ENCODE results near the gene ZNF343. TPM values are rescaled to one million over a fixed set of nuclear protein-coding genes. Genes with fewer than 3 reads are reported as not detected.
A peak's percentile ranks its signal among the peaks of the same experiment; 100 is the strongest.

The ZNF343 gene
- total and polyA plus RNA-seq, 2 donors from 2014 or later, result 7.9 to 12.1 TPM

DNA sequence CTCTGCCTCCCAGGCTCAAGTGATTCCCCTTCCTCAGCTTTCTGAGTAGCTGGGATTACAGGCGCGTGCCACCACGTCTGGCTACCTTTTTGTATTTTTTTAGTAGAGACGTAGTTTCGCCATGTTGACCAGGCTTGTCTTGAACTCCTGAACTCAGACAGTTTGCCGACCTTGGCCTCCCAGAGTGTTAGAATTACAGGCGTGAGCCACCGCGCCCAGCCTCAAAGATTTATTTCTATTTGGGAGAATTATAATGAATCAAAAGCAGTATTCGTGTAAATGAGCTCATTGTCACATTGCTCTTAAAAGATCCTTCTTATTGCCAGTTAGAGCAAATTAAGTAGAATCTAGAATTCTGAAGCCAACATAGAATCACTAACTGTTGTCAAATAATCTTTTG, 9.4 kb upstream of the ZNF343 start:
- DNase-seq (no peak), FAIRE-seq (no peak)
- peaks cover 0 to 1% (median 0%) of the 10 kb centered on the region in 3 donors for H3K9me3 ChIP-seq (ENCODE audit: control insufficient read depth in 2 of 3, insufficient read depth in 1 of 3, low read length in 3 of 3)
- no peak overlapping the region for H3K9ac ChIP-seq (ENCODE audit: low read length in 3 of 3)
- TF ChIP-seq, protein P1, sequence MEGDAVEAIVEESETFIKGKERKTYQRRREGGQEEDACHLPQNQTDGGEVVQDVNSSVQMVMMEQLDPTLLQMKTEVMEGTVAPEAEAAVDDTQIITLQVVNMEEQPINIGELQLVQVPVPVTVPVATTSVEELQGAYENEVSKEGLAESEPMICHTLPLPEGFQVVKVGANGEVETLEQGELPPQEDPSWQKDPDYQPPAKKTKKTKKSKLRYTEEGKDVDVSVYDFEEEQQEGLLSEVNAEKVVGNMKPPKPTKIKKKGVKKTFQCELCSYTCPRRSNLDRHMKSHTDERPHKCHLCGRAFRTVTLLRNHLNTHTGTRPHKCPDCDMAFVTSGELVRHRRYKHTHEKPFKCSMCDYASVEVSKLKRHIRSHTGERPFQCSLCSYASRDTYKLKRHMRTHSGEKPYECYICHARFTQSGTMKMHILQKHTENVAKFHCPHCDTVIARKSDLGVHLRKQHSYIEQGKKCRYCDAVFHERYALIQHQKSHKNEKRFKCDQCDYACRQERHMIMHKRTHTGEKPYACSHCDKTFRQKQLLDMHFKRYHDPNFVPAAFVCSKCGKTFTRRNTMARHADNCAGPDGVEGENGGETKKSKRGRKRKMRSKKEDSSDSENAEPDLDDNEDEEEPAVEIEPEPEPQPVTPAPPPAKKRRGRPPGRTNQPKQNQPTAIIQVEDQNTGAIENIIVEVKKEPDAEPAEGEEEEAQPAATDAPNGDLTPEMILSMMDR (IDR thresholded peaks at IDR 0.05; ENCODE audit: borderline replicate concordance, extremely low read depth, insufficient read depth), result no peak
- intact Hi-C loops (cut with DNase I), result no loop called here
- no peak overlapping the region for H3K27ac ChIP-seq (ENCODE audit: low read depth in 2 of 2, low read length in 2 of 2)
- H3K27me3 ChIP-seq (ENCODE audit: control insufficient read depth, insufficient read depth, low read length), result no peaks in the 10 kb centered on the region
- no peak overlapping the region for H3K4me3 ChIP-seq (ENCODE audit: low read length in 3 of 3)
- no peaks in the 10 kb centered on the region for H3K4me1 ChIP-seq (ENCODE audit: control insufficient read depth in 2 of 3, insufficient read depth in 2 of 3, low read depth in 1 of 3, low read length in 3 of 3)
- no peaks in the 10 kb centered on the region for H3K36me3 ChIP-seq (ENCODE audit: control insufficient read depth in 2 of 3, insufficient read depth in 3 of 3, low read length in 3 of 3)

DNA sequence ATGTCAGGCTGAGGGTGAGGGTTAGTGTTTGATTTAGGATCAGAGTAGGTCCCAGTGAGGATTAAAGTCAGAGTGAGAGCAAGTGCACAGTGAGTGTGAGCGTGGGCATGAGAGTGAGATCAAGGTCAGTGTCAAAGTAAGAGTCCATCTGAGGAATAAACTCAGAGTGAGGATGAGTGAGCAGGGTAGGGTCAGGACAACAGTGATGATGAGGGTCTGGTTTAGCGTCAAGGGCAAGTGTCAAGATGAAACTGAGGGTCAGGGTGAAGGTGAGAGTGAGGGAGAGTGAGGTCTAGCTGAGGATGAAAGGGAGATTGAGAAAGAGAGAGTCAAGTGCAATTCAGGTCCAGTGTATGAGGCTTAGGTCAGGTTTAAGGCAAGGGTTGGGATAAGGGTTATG, 7.7 kb upstream of the ZNF343 start:
- Histone ChIP-seq H3K9me3 (ENCODE audit: control insufficient read depth in 2 of 3, insufficient read depth in 1 of 3, low read length in 3 of 3) (peaks cover 0 to 1% (median 0%) of the 10 kb centered on the region in 3 donors), H3K9ac (ENCODE audit: low read length in 3 of 3) (no peak overlapping the region), H3K4me3 (ENCODE audit: low read length in 3 of 3) (no peak overlapping the region), H3K27ac (ENCODE audit: low read depth in 2 of 2, low read length in 2 of 2) (no peak overlapping the region), H3K4me1 (ENCODE audit: control insufficient read depth in 2 of 3, insufficient read depth in 2 of 3, low read depth in 1 of 3, low read length in 3 of 3) (no peaks in the 10 kb centered on the region), H3K36me3 (ENCODE audit: control insufficient read depth in 2 of 3, insufficient read depth in 3 of 3, low read length in 3 of 3) (no peaks in the 10 kb centered on the region), H3K27me3 (ENCODE audit: control insufficient read depth, insufficient read depth, low read length) (no peaks in the 10 kb centered on the region)
- DNase-seq (no peak), FAIRE-seq (no peak)
- TF ChIP-seq, protein P1 (IDR thresholded peaks at IDR 0.05; ENCODE audit: borderline replicate concordance, extremely low read depth, insufficient read depth), result no peak
- intact Hi-C loops (cut with DNase I), result no loop called here

DNA sequence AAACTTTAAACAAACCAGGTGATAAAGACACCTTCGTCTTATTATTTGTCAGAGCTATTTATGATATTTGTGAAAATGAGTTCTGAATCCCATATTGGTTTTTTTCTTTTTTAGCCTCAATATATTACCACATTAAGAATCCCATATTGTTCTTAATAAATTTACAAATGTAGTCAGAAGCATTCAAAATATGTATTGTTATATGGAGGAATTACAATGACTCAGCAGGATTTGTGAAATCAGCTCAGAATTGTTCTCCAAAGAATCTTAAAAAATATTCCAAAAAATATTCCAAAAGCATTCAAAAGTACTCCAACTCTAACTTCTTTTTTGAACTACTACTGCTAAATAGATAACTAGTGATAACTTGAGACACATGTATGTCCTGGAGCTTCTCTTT, 6.5 kb upstream of the ZNF343 start:
- TF ChIP-seq, protein P1 (IDR thresholded peaks at IDR 0.05; ENCODE audit: borderline replicate concordance, extremely low read depth, insufficient read depth), result no peak
- no peak overlapping the region for H3K27ac ChIP-seq (ENCODE audit: low read depth in 2 of 2, low read length in 2 of 2)
- no peak overlapping the region for H3K9ac ChIP-seq (ENCODE audit: low read length in 3 of 3)

DNA sequence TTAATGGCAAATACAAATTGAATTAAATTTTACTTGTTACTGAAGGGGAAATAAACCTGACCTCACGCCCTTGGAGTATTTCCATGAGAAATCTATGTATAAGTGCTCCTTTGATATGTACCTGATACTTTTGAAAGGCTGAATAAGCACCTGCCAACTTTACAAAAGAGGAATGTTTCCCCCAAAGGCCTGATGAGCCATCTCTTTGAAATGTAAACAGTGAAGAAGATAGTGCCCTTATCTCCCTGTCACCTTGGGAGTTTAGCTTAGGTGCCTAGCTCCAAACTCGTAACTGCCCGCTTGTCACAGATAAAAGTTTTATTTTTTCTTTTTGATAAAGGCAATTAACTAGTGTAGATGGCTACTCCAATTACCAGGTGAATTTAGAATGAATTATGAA, 1.1 kb upstream of the ZNF343 start:
- Histone ChIP-seq H3K4me3 (ENCODE audit: low read length in 3 of 3) (peak overlapping the region in 1 of 3 donors; percentile 8), H3K27ac (ENCODE audit: low read depth in 2 of 2, low read length in 2 of 2) (no peak overlapping the region), H3K9me3 (ENCODE audit: control insufficient read depth in 2 of 3, insufficient read depth in 1 of 3, low read length in 3 of 3) (no peaks in the 10 kb centered on the region), H3K4me1 (ENCODE audit: control insufficient read depth in 2 of 3, insufficient read depth in 2 of 3, low read depth in 1 of 3, low read length in 3 of 3) (peaks cover 0 to 7% (median 0%) of the 10 kb centered on the region in 3 donors), H3K36me3 (ENCODE audit: control insufficient read depth in 2 of 3, insufficient read depth in 3 of 3, low read length in 3 of 3) (no peaks in the 10 kb centered on the region), H3K9ac (ENCODE audit: low read length in 3 of 3) (no peak overlapping the region), H3K27me3 (ENCODE audit: control insufficient read depth, insufficient read depth, low read length) (no peaks in the 10 kb centered on the region)
- intact Hi-C loops (cut with DNase I), result no loop called here
- no peak for FAIRE-seq
- TF ChIP-seq, protein P1 (IDR thresholded peaks at IDR 0.05; ENCODE audit: borderline replicate concordance, extremely low read depth, insufficient read depth), result no peak
- no peak for DNase-seq

More for the DNA sequence above, 6.5 kb upstream of the ZNF343 start:
- H3K4me1 ChIP-seq (ENCODE audit: control insufficient read depth in 2 of 3, insufficient read depth in 2 of 3, low read depth in 1 of 3, low read length in 3 of 3), result no peaks in the 10 kb centered on the region
- intact Hi-C loops (cut with DNase I), result no loop called here
- H3K36me3 ChIP-seq (ENCODE audit: control insufficient read depth in 2 of 3, insufficient read depth in 3 of 3, low read length in 3 of 3), result no peaks in the 10 kb centered on the region
- peaks cover 0 to 1% (median 0%) of the 10 kb centered on the region in 3 donors for H3K9me3 ChIP-seq (ENCODE audit: control insufficient read depth in 2 of 3, insufficient read depth in 1 of 3, low read length in 3 of 3)
- H3K4me3 ChIP-seq (ENCODE audit: low read length in 3 of 3), result no peak overlapping the region
- no peak for FAIRE-seq
- H3K27me3 ChIP-seq (ENCODE audit: control insufficient read depth, insufficient read depth, low read length), result no peaks in the 10 kb centered on the region
- DNase-seq, result no peak
